Muscle of arm (tissue), 12 donors: Measurements from ENCODE around the gene LYST. TPM values are rescaled to one million over a fixed set of nuclear protein-coding genes. Genes with fewer than 3 reads are reported as not detected.

Experiments
- DNase-seq: peaks from one replicate; pipeline ENCODE4 v3.0.0-alpha.2; 2013
- polyA plus RNA-seq, 12 donors: library from polyadenylated mRNA; unstranded; fragments of 120-200 nt; gene quantifications; one replicate each; pipeline ENCODE4 v1.2.1, GENCODE V29; 2013; ENCODE audit not compliant: insufficient read length in 12 of 12

The LYST gene
- polyA plus RNA-seq, 12 donors: 4.5 to 17.1 (median 7.3) TPM; not detected in 1

- DNase-seq: no peak
These were observed 152.4 kb downstream of the LYST start for GRCh38 chr1:235714205-235714897.

DNA sequence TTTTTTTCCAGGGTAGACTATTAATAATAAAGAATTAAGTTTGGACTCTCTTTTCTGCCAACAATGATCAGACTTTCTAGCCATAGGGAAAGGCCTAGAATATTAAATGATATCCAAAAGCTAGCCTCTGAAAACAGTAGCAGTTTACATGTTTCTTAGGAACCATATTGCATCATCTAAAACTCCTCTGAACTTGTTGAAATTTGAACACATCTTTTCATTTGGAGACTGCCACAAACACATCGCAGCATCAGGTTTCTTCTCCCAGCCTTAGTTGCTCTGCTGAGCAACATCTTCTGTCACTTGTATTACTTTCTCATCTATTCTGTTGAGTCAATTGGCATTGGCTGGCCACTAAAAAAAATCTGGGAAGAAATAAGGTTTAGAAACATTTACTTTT, 153.9 kb downstream of the LYST start:
- no peak for DNase-seq

- no peak for DNase-seq
These were observed 156.0 kb downstream of the LYST start for GRCh38 chr1:235710687-235711086.

DNA sequence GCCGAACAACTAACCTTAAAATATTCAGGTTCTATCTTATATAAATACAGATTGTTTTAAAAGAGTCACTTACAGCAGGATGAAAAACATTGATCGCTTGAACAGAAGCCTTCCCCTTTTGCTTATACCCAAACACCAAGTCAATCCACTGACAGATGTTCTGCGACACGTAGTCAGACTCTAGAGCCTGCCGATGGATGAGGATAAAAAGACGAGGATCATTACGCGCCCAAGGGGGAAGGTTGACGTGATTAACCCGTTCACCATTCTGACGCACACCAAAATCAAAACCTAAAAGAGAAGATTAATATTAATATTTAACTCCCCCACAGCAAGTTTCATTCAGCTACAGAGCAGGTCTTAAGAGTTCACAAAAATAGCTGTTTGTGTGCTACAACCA, 157.7 kb downstream of the LYST start:
- DNase-seq: no peak

DNA sequence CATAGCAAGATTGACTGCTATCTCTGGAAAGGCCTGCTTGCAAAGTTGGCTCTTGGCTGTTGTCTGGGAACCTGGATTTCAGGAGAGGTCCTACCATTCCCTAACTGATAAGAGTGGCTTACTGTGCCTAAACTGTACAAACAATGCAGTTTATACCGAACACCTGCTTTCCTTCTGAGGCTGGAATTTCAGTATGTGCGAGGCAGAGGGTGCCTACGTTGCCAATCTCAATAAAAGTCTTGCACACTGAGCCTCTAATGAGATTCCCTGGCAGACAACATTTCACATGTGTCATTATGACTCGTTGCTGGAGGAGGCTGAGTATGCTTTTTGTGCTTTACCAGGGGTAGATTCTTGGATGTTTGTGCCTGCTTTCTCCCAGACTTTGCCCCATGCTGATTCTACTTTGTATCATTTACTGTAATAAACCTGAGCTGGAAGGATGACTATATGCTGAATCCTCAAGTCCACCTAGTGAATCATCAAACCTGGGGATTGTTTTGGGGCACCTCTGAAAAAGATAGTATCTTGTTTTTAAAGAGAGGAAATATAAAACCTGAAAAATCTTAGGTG, 158.2 kb downstream of the LYST start:
- DNase-seq: no peak

GRCh38 chr1:235703506-235703905, 163.2 kb downstream of the LYST start:
- DNase-seq: no peak

- DNase-seq: no peak
These were observed 164.3 kb downstream of the LYST start for GRCh38 chr1:235702412-235702811.

- DNase-seq: no peak
These were observed 169.2 kb downstream of the LYST start for GRCh38 chr1:235697508-235697907.

DNA sequence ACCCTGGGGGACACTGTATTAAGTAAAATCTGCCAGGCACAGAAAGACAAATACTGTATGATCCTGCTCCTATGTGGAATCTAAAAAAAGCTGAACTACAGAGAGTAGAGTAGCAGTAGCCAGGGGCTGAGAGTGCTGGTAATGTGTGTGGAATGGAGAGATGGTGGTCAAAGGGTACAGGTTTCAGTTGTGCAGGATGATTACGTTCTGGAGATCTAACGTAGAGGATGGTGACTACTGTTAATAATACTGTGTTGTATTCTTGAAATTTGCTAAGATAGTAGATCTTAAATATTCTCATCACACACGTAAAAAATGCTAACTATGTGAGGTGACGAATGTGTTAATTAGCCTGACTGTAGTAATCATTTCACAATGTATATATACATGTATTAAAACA, 177.3 kb downstream of the LYST start:
- DNase-seq: no peak

- DNase-seq: no peak
These were observed 178.6 kb downstream of the LYST start for GRCh38 chr1:235688096-235688495.

DNA sequence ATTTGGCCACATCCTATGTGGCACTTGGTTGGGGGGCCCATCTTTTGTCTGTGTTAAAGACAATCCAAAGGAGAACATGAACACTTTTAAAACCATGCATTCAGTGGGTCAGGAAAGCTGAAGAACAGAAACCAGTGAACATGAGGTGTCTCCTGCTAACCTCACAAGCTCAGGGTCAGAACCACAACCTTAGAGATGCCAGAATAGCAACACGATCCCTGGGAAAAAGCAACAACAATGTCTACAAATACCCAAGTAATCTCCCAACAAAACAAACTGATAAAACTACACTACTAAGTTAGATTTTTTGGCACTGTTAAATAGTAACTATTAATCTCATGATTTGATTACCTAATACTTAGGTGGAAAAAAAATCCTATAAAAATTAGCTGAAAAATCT, 183.1 kb downstream of the LYST start:
- no peak for DNase-seq

DNA sequence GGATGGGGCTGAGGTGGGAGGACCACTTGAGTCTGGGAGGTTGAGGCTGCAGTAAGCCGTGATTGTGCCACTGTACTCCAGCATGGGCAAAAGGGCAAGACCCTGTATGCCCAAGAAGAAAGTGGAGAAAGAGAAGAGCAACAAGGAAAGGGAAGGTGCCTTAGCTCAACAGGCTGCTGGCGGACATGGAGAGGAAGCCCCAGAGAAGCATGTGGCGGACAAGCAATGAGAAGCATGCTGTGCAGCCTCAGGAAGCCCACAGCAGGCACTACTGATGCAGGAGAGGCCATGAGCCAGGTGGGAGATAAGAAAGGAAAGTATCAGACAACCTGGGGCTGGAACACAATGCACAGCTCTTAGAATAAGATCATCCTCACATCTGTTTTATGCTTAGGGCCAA, 184.5 kb downstream of the LYST start:
- no peak for DNase-seq

DNA sequence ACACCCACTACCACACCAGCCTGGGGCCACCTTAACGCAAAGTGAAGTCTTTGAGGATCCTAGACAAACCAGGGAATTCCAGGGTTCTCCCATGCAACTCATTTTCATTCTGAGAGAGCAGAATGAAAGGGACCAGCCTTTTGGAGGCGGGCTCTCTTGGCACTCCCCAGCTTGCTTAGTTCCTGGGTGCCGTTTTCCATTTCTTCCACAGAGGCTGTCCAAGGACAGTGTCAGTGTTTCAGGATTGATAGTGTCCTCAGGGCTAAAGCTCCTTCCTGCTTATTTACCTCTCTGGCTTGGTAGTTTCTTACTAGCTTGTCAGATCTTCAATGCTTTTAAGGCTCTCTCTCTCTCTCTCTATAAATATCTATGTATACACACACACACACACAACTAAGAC, 187.1 kb downstream of the LYST start:
- DNase-seq: no peak

GRCh38 chr1:235679005-235679404, 187.7 kb downstream of the LYST start:
- no peak for DNase-seq

DNA sequence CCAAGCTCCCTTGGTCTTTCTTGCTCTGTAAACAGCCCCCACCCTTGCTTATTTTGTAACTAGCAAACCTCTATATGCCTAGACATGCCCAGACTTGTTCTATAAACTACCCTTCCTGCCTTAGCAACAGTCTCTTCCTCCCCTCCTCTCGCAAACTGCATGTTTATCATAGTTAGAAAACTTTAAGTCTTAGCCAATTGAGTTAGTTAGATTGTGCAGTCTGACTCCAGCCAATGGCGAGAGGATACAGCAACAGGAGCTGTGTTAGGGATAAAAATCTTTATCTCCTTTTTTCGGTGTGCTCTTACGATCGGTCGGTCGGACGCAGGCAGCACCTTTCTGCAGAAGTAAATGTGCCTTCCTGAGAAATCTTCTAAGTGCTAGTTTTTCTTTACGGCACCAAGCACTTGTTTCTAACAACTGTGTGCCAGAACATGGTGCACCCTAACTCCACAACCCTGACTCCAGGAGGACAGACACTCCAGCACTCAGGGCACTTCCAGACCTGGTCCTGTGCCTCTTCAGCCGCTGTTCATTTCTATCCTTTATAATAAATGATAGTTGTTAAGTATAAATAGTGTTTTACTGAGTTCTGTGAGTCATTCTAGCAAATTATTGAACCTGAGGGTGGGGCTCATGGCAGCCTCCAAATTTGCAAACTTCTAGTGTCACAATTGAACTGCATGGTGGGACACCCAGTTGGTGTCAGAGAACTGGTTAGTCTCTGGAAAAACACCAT, 191.4 kb downstream of the LYST start:
- no peak for DNase-seq

- DNase-seq: no peak
These were observed 192.7 kb downstream of the LYST start for GRCh38 chr1:235673981-235674380.

- DNase-seq: no peak
These were observed 194.7 kb downstream of the LYST start for GRCh38 chr1:235671992-235672391.

- DNase-seq: no peak
These were observed 196.4 kb downstream of the LYST start for GRCh38 chr1:235670157-235670776.

DNA sequence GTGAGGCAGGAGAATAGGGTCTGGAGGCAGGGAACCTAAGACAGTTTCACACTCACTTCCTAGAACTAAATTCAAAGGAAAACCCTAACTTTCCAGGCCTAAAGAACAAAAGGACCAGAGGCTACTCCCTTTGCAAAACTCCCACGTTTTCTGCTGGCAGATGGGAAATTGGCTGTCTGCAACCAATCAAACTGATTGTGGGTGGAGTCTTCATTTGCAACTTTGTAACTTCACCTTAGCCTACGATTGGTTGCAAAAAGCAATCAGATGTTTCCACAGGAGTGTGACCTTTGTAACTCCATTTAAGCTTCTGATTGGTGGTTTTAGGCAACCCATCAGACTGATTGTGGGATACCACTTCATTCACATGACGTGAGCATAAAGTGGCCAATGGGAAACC, 197.4 kb downstream of the LYST start:
- no peak for DNase-seq

DNA sequence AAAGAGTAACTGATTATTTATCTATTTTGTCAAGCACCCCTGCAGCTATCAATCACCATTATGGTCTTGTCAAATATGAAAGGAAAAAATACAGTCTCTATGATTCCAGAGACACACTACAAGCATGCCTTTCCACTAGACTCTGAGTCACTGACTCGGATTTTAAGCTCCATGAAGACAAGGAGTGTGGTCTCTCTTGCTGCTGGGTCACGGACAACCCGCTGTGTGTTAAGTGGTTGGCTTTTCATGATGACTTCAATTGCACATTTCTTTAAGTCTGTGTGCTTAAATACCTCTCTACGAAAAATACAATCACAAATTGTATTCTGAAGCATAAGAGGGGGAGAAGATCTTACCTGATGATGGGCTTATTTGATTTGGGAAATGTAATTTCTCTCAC, 203.1 kb downstream of the LYST start:
- no peak for DNase-seq

DNA sequence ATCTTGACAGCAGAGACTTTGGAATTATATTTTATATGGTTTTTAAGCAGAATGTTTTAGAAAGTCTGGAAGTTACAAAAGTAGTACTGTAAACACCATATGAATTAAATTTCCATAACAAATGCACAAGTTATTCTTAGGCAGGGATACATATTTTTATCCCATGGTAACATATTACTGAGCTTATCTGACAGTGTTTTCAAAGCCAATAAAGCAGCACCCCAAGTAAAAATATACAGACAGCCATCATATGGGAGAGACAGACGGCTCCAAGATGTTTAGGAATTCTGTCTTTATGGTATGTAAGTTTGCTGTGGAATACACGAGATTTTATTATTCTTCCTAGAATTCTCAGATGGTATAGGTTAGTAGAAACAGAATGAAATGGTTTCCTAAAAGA, 205.1 kb downstream of the LYST start:
- no peak for DNase-seq

DNA sequence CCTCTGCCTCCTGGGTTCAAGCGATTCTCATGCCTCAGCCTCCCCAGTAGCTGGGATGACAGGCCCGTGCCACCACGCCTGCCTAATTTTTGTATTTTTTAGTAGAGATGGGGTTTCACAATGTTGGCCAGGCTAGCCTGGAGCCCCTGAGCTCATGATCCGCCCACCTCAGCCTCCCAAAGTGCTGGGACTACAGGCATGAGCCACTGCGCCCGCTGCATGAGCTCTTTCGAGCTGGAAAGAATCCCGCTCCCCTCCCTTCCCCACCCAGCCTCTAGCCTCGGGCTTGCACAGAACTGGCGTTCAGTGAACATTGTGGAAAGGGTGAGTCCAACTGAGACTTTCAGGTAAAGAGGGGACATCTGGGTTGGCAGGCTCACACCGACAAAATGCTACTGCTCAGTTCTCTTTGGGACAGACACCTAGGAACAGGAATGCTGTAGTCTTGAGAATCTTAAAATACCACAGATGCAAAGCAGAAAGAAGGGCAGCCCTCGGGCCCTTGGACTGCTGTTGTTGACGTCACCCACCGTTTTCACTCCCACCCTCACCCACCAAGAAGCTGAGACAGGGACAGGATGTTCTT, 207.4 kb downstream of the LYST start:
- no peak for DNase-seq
